ENCODE data around the gene RELT.

RELT gene

DNA sequence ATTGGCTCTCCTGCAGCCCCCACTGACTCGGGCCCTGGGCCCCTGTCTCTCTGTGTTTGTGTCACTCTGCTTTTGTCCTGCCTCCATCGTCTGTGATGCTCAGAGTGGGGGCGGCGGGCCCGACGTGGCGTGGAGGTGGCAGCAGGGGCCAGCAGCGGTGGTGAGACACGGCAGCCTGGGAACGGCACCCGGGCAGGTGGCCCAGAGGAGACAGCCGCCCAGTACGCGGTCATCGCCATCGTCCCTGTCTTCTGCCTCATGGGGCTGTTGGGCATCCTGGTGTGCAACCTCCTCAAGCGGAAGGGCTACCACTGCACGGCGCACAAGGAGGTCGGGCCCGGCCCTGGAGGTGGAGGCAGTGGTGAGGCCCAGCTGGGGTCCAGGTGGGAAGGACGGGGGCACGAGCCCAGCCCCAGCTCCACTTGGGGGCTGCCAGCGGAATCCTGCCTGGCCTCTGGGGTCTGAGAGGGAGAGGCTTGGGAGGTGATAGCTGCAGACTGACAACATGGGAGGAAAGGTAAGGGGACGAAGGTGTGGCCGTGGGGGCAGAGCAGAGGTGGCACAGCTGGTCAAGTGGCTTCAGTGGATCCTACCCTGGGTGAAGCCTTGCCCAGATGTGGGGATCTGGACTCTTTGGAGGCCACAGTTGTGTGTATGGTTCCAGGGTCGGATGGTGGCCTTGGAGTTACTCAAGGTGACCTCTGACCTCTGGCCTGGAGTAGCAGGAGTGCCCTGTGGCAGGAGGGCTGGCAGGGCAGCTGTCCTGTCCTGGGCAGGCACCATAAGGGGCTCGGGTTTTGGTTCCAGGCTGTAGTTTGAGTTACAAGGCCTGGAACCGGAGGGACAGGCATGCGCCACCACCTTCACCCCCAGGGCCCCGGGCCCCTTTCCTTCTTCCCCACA, 16.2 kb downstream of the RELT start:
- no peak for DNase-seq

DNA sequence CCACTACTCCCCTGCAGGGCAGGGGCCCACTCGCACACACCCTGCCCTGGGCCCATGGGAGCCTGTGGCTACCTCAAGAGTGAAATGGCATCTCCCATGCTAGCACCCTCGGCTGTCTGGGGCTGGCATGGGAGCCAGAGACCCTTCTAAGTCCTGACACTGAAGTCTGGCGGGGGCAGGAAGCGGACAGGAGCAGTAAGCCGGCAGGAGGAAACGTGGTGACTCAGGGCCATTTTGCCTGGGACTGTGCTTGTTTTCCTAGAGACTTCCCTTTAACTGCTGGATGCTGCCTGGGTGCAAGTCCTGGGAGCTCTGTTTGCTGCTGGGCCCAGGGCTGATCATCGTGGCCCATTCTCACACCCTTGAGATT, 16.8 kb downstream of the RELT start:
- DNase-seq: no peak

DNA sequence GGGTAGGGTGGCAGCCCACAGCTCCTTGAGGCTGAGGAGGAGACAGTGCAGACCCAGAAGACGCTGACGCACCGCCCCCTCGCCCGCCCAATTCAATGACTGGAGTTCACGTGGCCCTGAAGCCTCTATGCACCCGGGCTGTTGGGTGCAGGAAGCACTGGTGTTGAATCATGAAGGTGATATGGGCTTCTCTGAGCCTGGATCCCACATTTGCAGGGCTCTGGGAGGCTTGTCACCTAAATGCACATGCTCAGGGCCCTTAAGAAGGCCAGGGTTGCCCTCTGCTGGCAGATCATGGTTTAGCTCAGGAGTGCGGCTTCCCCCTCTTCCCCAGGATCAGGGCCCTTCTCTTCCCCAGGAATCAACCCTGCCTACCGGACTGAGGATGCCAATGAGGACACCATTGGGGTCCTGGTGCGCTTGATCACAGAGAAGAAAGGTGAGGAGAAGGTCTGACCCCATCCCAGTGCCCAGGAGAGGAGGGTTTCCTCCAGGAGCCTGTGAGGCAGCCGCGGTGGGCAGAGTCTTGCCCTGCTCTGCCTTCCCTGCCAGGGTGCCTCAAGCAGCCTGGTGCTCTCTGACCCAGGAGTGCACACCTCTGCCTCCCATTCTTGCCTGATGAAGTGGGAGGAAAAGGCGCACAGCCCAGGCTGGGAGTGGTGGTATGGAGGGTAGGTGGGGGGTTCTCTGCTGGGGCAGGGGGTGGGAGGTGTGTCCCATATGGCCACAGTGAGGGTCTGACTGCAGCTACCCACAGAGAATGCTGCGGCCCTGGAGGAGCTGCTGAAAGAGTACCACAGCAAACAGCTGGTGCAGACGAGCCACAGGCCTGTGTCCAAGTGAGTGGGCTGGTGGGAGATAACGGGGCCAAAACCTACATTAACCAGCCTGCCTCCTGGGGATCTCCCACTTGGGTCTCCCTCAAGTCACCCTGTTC, 17.5 kb downstream of the RELT start:
- DNase-seq: peak; percentile 33 to 63 (median 48)

DNA sequence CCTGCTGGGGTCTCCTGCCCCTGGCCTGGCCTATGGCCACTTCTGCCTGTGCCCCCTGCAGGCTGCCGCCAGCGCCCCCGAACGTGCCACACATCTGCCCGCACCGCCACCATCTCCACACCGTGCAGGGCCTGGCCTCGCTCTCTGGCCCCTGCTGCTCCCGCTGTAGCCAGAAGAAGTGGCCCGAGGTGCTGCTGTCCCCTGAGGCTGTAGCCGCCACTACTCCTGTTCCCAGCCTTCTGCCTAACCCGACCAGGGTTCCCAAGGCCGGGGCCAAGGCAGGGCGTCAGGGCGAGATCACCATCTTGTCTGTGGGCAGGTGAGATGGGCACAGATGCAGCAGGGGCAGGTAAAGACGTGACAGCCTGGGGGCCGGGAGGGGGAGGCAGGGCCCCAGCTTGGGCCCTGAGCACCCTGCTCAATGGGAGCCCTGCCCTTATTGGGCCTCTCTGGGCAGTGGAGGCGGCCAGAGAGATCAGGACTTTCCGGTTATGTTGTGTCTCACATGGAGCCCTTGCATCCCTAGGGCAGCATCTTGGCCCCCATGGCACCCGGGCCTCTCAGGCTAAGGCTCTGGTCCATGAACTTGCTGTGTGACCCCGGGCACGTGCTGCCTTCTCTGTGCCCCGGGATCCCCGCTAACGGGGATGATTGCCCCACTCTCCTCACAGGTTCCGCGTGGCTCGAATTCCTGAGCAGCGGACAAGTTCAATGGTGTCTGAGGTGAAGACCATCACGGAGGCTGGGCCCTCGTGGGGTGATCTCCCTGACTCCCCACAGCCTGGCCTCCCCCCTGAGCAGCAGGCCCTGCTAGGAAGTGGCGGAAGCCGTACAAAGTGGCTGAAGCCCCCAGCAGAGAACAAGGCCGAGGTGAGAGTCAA, 18.5 kb downstream of the RELT start:
- no peak for DNase-seq

DNA sequence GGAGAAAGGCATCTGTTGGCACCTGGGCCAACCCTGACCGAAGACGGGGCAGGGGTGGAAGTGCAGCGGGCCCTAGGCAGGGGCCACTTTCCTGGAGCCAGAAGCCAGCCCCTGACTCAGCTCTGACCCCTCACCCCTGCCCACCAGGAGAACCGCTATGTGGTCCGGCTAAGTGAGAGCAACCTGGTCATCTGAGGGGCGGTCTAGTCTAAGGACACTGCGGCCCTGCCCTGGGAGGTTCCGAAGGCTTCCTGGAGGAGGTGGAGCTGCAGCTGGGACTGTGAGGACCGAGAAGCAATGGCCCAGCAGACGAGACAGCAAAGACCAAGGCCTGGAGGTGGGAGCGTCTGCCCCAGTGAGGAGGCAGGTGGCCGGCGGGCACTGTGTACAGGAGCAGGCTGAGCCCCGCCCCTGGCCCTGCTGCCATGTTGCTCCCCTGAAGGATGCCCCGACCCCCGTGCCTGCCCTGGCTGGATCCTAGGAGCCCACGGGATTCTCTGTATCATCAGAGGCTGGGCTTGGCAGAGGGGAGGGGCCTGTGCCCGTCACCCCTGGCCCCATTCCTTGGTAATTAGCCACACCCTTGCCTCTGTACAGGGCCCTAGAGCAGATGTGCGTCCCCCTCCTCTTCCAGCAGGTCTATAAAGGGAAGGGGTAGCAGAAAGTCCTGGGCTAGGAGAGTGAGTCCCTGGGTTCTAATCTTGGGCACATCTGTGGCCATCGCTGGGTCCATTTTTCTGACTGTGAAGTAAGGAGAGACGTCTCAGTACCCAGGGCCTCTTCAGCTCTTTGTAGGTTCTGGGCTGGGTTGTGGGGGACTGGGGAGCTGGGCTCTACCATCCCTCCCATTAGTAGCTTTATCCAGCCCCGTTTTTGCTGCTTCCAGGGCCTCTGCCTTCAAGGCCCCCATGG, 19.4 kb downstream of the RELT start:
- no peak for DNase-seq

DNA sequence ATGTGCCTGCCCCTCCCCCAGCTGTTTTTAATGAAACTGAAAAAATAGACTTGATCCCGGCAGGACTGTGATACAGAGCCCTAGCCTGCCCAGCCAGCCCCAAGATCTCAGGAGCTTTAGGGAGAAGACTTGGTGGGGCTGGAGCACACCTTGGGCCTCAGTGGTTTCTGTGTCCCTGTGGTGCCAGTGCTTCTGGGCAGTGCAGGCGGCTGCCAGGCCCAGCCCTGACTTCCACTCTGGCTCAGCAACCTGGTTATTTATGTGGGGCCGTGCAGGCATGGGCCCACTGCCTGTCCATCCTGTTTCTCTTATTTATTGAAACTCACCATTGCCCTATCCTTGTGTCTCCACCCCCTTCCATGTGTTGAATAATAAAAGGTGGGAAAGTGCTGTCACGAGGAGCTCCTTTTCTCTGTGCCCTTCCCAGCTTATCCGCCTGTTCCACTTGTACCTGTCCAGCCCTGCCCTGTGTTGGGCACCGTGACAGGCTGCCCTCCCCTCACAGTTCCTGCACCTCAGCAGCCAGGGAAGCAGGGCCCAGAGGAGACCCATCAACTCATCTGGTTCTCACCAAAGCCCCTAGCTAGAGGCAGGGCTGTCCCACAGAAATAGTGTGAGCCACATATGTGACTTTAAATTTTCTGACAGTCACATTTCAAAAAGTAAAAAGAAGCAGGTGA, 20.2 kb downstream of the RELT start:
- DNase-seq: no peak

DNA sequence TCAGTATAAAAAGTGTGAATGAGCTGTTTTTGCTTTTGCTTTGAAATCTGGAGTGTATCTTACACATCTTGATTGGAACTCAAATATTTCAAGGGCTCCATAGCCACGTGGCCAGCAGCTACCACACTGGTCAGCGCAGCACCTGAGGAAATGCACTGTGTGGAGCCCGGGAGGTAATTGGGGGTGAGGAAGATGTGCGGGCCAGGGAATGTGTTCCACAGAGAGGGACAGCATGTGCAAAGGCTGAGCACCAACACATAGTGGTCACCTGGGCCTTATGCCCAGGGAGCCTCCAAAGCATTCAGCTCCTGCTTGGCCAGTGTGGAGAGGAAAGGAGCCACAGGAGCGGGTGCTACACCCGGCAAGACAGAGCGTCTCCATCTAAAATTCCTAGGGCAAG, 20.8 kb downstream of the RELT start:
- no peak for DNase-seq

DNA sequence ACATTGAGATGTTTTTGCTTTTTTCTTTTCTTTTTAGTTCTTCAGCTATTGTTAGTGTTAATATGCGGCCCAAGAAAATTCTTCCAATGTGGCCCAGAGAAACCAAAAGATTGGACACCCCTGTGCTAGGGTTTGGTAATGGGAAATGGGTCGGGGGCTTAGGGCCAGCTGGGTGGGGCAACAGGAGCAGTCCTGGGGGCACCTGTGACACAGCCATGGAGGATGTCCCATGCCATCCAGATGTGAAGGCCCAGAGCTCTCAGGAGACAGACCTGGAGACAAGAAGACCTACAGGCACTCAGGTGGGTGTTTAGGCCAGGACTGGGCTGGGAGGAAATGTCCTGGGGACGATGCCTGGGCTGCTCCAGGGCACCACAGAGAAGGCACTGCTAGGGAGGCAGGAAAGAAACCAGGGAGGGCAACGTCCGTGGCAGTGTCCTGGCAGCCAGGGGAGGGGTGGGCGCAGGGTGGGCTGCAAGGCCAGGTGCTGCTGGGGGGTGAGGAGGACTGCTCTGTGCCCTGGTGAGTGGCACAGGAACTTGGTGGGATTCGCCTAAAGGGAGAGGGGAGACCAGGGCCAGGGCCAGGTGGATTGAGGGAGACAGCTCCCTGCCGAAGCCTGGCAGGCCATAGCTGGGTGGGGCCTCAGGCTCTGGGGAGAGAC, 21.4 kb downstream of the RELT start:
- no peak for DNase-seq

DNA sequence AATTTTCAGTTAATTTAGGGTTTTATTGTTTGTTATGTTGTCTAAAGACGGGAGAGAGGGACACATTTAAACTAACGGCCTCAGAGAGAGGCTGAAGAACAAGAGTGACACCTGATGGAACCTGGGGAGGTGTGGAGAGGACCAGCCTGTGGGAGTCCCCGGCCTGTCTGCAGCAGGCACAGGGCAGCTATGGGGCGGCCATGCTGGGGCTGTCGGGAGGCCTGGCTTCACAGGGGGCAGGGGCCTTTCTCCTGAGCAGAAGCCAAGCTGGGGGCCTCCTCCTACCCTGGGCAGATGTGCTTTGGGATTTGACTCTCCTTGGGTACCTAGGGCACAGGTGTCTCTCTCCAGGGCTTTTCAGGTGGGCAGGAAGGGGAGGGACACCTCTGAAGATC, 21.9 kb downstream of the RELT start:
- DNase-seq: no peak

DNA sequence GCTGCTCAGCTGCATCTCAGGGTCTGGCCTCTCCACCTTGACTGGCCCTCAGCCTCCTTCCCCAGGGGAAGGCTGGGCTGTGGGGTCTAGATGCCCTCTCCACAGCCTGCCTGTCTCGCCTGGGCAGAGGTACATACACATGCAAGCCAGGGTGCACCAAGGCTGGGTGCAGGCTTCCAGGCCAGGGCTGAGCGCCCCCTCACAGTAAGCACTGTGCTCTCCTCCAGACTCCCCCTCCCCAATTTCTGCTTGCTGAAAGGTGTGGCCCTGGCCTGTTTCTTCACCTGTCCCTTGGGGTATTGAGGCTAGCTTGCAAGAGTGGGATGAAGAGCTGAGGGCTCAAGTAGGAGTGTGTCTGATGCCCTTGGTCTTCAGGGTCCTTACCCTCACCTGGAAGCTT, 22.5 kb downstream of the RELT start:
- DNase-seq: no peak

DNA sequence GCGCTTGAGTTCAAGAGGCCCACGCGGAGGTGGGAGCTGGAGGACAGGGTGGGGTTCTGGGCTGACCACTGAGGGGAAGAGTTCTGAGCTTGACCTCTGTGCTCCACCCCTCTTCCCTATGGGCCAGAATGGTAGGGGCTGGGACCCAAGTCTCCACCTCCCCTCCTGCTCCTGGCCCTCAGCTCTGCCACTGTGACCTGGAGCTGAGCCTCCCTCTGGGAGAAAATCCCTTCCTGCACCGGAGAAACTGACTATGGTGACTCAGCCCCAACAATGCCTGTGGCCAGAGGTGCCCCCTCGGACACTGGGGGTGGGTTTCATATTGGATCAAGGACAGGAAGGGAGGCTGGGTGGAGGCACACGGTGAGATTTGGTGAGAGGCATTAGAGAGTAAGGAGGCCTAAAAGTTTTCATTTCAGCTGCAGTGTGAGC, 23.0 kb downstream of the RELT start:
- no peak for DNase-seq

DNA sequence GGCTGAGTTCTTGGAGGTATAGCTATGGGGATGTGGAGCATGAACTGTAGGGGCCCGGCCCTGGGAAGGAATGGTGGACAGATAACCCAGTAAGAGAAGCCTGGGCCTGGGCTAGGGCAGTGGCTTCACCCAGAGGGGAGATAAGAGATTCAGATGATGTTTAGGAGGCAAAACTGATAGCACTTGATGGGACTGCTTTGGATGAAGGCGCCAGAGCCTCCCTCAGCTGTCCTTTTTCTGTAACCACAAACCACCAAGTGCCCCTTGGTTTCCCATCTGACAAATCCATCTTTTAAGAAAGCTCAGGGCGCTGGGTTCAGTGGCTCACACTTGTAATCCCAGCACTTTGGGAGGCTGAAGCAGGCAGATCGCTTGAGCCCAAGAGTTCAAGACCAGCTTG, 23.4 kb downstream of the RELT start:
- DNase-seq: no peak

DNA sequence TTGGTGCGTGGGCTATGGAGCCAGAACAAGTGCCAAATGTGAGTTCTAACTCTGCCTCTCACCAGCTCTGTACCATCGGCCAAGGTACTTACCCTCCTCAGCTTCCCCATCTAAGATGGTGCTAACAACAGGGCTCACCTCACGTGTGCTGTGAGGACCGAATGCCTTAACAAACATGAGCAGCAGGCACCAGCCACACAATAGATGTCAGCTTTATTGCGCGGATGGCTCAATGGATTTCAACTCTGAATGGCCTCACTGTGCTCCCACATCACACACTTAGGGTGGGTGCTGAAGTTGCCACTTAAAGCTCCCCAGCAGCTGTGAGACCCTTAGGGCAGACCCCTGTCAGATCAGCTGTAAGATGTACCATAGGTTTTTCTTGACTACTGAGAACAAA, 24.1 kb downstream of the RELT start:
- DNase-seq: no peak

DNA sequence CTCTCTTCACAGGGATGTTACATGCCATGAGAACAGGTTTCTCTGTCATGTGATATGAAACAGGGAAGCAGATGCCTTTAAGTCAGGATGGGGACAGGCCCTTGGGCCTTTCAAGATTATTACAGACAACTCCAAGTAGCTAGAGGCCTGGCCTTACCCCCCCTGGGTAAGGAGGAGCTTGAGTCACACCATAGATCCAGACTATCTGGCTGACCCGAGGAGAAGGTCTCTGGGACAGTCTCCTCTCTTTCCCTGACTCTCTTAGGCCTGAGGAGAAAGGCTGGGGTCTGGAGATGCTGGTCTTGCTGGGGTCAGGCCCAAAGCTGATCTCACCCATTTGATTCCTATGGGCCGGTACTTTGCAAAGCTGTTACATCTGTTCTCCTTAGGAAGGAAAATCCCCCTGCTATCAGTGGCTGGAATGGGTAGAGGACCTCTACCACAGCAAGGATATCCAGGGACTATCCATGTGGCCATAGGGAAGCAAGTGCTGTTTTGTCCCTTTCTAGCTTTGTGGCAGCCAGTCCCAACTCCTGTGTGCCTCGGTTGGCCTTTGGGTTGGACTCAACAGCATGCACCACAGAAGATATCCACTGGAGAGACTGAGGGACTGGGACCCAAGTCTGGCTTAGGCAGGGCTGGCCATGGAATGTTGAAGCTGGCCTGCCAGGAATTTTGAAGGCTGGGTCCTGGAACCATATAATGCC, 25.2 kb downstream of the RELT start:
- DNase-seq: no peak

DNA sequence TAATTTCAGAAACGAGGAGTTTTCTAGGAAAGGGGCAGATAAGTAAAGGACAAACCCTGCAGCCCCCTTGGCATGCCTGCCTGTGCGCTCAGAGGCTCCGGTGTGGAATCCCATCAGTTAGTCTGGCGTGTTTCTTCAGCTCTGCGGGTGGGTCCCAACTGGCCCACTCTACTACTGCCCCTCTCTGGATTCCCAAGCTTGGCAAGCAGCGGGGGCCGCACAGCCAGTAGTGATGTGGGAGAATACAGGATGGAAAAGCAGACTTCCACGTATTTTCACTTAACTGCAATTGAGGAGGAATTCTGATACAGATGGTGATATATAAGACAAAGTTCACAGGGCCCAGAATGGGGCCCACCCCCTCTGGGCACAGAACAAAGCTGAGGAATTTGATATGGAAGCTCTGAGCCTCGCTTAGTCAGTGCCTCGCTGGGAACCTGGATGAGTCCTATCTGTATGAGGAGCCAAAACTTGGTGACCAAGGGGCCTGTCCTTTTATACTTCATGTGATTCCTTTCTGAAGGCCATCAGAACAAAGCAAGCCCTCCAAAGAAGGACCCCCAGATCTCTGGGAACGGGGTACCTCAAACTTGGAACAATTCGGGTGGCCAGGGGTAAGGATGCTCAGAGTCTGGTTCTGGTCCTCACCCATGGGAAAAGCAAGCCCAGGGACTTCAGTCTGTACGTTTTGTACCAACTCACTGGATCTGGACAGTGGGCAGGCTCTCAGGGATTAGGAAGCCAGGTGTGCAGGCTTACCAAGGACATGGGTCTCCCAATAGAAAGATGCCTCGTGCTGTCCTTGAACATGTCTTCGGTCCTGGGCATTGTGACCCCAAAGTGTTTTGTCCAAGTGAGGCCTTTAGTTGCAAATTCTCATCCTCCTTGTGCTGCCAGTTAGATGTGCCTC, 26.0 kb downstream of the RELT start:
- DNase-seq: no peak

DNA sequence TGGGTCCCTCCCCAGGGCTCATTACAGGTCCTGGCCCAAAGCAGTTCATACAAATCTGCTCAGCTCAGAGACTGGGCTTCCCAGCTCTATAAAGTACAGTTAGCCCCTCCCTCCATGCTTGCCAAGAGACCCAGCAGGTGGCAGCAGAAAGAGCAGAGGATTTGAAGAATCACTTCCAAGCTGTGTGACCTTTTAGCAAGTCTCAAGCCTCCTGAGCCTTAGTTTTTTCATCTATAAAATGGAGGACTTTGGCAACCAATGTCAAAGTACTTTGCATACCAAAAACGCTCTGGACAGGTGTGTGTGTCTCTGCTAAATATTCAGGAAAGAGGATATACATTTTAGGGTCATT, 26.6 kb downstream of the RELT start:
- DNase-seq: no peak

DNA sequence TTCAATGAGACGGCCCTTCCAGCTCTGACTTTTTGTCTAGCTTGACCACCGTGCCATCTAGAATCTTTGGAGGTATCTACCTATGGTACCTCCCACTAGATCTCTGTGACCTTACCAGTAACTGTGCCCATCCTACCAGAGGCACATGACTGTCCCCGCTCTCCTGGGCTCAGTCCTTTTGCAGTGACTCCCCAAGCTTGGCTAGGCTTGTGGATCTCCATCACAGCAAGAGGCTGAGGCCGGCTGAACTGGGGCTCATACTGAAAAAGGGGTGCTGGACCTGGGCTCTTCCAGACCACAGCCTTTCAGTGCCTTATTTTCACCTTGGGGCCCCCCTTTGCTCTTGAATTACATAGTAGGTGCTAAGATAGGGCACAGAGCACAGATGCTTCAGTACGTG, 27.3 kb downstream of the RELT start:
- no peak for DNase-seq

DNA sequence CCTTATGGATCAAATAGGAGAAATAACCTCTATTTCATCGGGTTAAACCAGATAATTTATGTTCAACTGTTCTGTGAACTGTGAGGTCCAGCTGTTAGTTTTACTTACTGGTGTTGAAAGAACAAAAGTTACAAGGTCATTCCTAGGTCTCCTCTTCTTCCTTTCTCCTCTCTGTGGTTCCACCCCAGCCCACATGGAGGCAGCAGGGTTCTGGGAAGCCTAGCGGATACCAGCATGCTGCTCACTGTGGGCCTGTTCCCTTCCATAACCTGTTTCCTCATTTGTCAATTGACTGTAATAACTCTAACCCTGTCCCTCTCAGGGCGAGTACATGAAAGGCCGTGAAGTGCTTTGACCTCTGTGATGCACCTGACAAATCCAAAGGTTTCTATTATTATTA, 27.8 kb downstream of the RELT start:
- no peak for DNase-seq
